Stomach (tissue), 9 donors: Measurements from ENCODE around the gene GPR153. TPM values are rescaled to one million over a fixed set of nuclear protein-coding genes. Genes with fewer than 3 reads are reported as not detected.

Experiments used
- DNase-seq, 2 donors: peaks; one replicate each; pipeline versions ENCODE4 v3.0.0 to v3.0.0-alpha.2; 2013 to 2019
- H3K27ac ChIP-seq, 5 donors: fragments of 200-600 bp in 4 of 5; sonication (generic) in 4 of 5; one replicate each; pipeline ENCODE4 v1.5.1; 2013 to 2019; ENCODE audit warnings: mild to moderate bottlenecking in 1 of 5, moderate library complexity in 1 of 5
- H3K27me3 ChIP-seq, 3 donors: fragments of 200-600 bp; sonication (generic); one replicate each; pipeline ENCODE4 v1.5.1; 2017 to 2019; ENCODE audit warnings: mixed run types in 1 of 3
- H3K36me3 ChIP-seq, 4 donors: fragments of 200-600 bp; sonication (generic); 1 replicate in 3 of 4; 2 replicates in 1 of 4; pipeline ENCODE4 v1.5.1; 2016 to 2019
- H3K4me1 ChIP-seq, 4 donors: fragments of 200-600 bp; sonication (generic); one replicate each; pipeline ENCODE4 v1.5.1; 2016 to 2019
- H3K4me3 ChIP-seq, 4 donors: fragments of 200-600 bp; sonication (generic) in 3 of 4; one replicate each; pipeline ENCODE4 v1.5.1; 2016 to 2019; ENCODE audit warnings: mild to moderate bottlenecking in 1 of 4
- H3K9me3 ChIP-seq, 4 donors: fragments of 200-600 bp; sonication (generic); one replicate each; pipeline ENCODE4 v1.5.1; 2016 to 2019
- EP300 ChIP-seq: sonication (generic); formaldehyde crosslinking; IDR thresholded peaks from one replicate; pipeline ENCODE4 v1.6.1; 2017; ENCODE audit warnings: antibody characterized with exemption
- POLR2A ChIP-seq, 4 donors: fragments of 450-650 bp; IDR thresholded peaks; one replicate each; pipeline ENCODE4 v1.6.1; 2016; ENCODE audit warnings: antibody characterized with exemption in 4 of 4, control low read depth in 2 of 4, mild to moderate bottlenecking in 1 of 4, moderate library complexity in 1 of 4
- POLR2AphosphoS5 ChIP-seq, 3 donors: sonication (generic); formaldehyde crosslinking; IDR thresholded peaks; one replicate each; pipeline ENCODE4 v1.6.1; 2016; ENCODE audit warnings: antibody characterized with exemption in 3 of 3
- WGBS, 5 donors: extraction: QIAGEN DNeasy Blood & Tissue Kit in 3 of 5; methylation state at CpG; one replicate each; pipeline versions ENCODE4 v1.1.5 to v1.1.7; 2013 to 2018; 5-methylcytosine and 5-hydroxymethylcytosine counted together
- intact Hi-C: fragments of 100-400 bp; cut with DNase I; formaldehyde crosslinking; loops from one replicate; pipeline ENCODE4 v1.15.1; 2023; ENCODE audit warnings: low total_unique reads
- polyA plus RNA-seq, 3 donors: library from polyadenylated mRNA; stranded (reverse); fragments of 200-250 nt; gene quantifications; one replicate each; pipeline ENCODE4 v1.2.3, GENCODE V29; 2013
- total RNA-seq, 5 donors: library from RNA; depleted of rRNA; stranded (reverse); fragments of >200 nt; gene quantifications; one replicate each; pipeline versions ENCODE4 v1.1.0 to v1.2.3, GENCODE V29; 2014 to 2016
- TF ChIP-seq, protein P1 (sequence below), 7 experiments: fragments of 450-650 bp in 4 of 7; fragments of 200-600 bp in 3 of 7; sonication (generic) in 3 of 7; IDR thresholded peaks; one replicate each; pipeline ENCODE4 v1.5.1; 2016 to 2019; ENCODE audit warnings: antibody characterized with exemption in 7 of 7, control low read depth in 2 of 7, mild to moderate bottlenecking in 1 of 7
- donor health status: healthy with polysubstance abuse.
- donor health status: Bipolar disorder and iron deficiency.
- donor health status: healthy.

Gene GPR153
- total and polyA plus RNA-seq, 8 donors: 1.8 to 63.1 (median 2.8) TPM

DNA sequence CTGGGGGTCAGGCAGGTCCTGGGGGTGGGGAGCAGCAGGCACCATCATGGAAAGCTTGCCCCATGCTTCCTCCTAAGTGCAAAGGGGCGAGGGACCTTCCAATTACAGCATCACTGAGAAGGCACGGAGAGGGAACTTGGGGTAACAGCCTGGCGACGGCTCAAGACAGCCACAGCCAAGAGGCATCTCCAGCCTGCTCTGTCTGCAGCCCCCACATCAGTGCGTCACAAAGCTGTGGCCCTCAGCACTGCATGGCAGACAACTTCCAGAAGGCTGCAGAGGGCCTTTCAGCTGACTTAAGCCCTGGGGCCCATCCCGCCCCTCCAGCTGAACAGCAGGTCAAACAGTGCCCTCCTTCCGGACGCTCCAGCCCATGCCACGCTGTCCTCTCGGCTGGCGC, 13.2 kb upstream of the GPR153 start:
- WGBS, 5 donors: 94 to 98% (median 95%) methylated on average over 5 to 11 of the region's 11 CpGs
- DNase-seq: no peak
- H3K4me3 ChIP-seq: no peak overlapping the region
- H3K9me3 ChIP-seq: no peaks in the 10 kb centered on the region
- no peaks in the 10 kb centered on the region for H3K27me3 ChIP-seq
- H3K4me1 ChIP-seq: peaks cover 0 to 35% (median 20%) of the 10 kb centered on the region in 4 donors
- no peaks in the 10 kb centered on the region for H3K36me3 ChIP-seq
- TF ChIP-seq, protein P1, sequence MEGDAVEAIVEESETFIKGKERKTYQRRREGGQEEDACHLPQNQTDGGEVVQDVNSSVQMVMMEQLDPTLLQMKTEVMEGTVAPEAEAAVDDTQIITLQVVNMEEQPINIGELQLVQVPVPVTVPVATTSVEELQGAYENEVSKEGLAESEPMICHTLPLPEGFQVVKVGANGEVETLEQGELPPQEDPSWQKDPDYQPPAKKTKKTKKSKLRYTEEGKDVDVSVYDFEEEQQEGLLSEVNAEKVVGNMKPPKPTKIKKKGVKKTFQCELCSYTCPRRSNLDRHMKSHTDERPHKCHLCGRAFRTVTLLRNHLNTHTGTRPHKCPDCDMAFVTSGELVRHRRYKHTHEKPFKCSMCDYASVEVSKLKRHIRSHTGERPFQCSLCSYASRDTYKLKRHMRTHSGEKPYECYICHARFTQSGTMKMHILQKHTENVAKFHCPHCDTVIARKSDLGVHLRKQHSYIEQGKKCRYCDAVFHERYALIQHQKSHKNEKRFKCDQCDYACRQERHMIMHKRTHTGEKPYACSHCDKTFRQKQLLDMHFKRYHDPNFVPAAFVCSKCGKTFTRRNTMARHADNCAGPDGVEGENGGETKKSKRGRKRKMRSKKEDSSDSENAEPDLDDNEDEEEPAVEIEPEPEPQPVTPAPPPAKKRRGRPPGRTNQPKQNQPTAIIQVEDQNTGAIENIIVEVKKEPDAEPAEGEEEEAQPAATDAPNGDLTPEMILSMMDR (IDR thresholded peaks at IDR 0.05): no peak
- no peak for TF ChIP-seq POLR2AphosphoS5 (IDR thresholded peaks at IDR 0.05)
- TF ChIP-seq EP300: no peak
- TF ChIP-seq POLR2A (IDR thresholded peaks at IDR 0.05): no peak
- peak overlapping the region in 1 of 5 donors; percentile 11 for H3K27ac ChIP-seq
- intact Hi-C loops: no loop called here

DNA sequence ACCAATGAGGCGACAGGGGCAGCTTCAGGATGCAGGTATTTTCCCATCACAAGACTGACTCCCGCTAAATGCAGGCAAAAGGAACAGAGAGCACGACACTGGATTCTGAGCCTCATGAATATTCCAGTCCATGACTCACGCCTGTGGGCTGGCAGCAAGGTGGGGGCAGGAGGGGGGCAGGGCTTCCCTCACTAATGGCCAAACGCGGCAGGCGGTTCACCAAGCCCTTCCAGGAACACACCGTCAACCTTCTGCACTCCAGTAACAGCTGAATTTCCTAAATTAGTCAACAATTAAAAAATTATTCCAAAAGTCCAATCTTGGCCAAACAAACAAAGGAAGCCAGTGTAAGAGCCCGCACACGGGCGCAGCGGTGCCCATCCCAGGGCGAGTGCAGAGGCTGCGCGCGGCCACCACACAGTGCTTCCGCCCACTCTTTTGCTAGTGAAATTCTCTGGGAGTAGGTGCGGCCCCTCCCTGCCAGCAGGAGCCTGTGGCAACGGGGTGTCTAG, 12.5 kb upstream of the GPR153 start:
- Histone ChIP-seq H3K9me3 (no peaks in the 10 kb centered on the region), H3K4me3 (no peak overlapping the region), H3K4me1 (peaks cover 0 to 38% (median 20%) of the 10 kb centered on the region in 4 donors), H3K36me3 (no peaks in the 10 kb centered on the region), H3K27ac (peak overlapping the region in 1 of 5 donors; percentile 64), H3K27me3 (no peaks in the 10 kb centered on the region)
- DNase-seq: peak in 1 of 2 donors; percentile 73
- intact Hi-C loops: no loop called here
- TF ChIP-seq POLR2AphosphoS5 (IDR thresholded peaks at IDR 0.05): no peak
- TF ChIP-seq, protein P1 (IDR thresholded peaks at IDR 0.05): no peak
- TF ChIP-seq EP300: no peak
- no peak for TF ChIP-seq POLR2A (IDR thresholded peaks at IDR 0.05)
- WGBS, 5 donors: 74 to 91% (median 89%) methylated on average over 18 to 19 of the region's 19 CpGs

DNA sequence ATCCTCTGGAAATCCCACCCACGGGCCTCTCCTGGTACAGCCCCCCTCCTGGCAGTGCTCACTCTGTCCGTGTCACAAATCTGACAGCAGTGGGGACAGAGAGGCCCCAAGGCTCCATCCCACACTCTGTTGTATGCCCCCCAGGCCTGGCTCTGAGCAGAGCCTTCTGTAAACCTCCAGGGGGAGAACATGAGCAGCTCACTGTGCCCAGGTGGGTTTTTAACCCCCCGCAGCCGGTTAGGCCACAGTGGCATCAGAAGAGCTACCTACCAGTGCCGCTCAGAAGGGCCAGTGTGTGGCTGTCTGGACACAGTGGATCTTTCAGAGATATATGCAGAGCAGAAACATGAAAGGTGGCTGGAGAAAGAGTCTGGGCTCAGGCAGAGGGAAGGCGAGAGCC, 12.0 kb upstream of the GPR153 start:
- no peak for DNase-seq
- 87 to 93% (median 90%) methylated on average over 6 of the region's 6 CpGs for WGBS, 5 donors
- no peak overlapping the region for H3K4me3 ChIP-seq
- peak overlapping the region in 1 of 5 donors; percentile 64 for H3K27ac ChIP-seq
- no peaks in the 10 kb centered on the region for H3K9me3 ChIP-seq
- H3K36me3 ChIP-seq: no peaks in the 10 kb centered on the region
- H3K4me1 ChIP-seq: peaks cover 0 to 38% (median 20%) of the 10 kb centered on the region in 4 donors
- intact Hi-C loops: no loop called here
- no peaks in the 10 kb centered on the region for H3K27me3 ChIP-seq
- TF ChIP-seq POLR2AphosphoS5 (IDR thresholded peaks at IDR 0.05): no peak
- no peak for TF ChIP-seq POLR2A (IDR thresholded peaks at IDR 0.05)
- TF ChIP-seq, protein P1 (IDR thresholded peaks at IDR 0.05): no peak
- no peak for TF ChIP-seq EP300

DNA sequence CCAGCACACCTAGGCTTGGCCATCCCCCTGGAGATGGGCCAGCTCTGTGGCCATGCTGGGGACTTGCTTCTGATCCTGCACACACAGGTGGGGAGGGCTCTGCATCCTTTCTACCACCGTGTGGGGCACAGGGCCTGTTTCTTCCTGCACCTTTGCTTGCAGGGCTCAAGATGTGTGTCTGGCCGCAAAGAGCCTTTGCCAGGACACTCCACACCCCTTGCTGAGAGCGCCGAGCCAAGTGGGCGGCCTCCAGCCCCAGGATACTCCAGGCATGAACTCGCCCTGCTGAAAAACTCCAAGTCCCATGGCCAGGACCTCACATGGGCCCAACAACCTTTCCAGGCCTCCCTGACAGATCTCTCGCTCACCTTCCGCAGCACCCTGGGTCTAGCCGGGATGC, 11.6 kb upstream of the GPR153 start:
- 75 to 91% (median 84%) methylated on average over 7 to 9 of the region's 9 CpGs for WGBS, 5 donors
- intact Hi-C loops: no loop called here

More for the DNA sequence above, 11.6 kb upstream of the GPR153 start:
- TF ChIP-seq, protein P1 (IDR thresholded peaks at IDR 0.05): no peak
- TF ChIP-seq POLR2AphosphoS5 (IDR thresholded peaks at IDR 0.05) (no peak), POLR2A (IDR thresholded peaks at IDR 0.05) (no peak), EP300 (no peak)
- Histone ChIP-seq H3K36me3 (no peaks in the 10 kb centered on the region), H3K27ac (peak overlapping the region in 1 of 5 donors; percentile 64), H3K4me1 (peaks cover 0 to 38% (median 20%) of the 10 kb centered on the region in 4 donors), H3K4me3 (no peak overlapping the region), H3K9me3 (no peaks in the 10 kb centered on the region), H3K27me3 (no peaks in the 10 kb centered on the region)
- DNase-seq: no peak
